GM19099 (cell line): Measurements from ENCODE around the gene STXBP5.

ENCODE experiments used
- POLR2A ChIP-seq: IDR thresholded peaks from 3 replicates; pipeline ENCODE4 v1.6.1; 2011; ENCODE audit warnings: low read depth; ENCODE audit not compliant: insufficient read length; ENCODE audit errors: extremely low read depth

STXBP5 gene

DNA sequence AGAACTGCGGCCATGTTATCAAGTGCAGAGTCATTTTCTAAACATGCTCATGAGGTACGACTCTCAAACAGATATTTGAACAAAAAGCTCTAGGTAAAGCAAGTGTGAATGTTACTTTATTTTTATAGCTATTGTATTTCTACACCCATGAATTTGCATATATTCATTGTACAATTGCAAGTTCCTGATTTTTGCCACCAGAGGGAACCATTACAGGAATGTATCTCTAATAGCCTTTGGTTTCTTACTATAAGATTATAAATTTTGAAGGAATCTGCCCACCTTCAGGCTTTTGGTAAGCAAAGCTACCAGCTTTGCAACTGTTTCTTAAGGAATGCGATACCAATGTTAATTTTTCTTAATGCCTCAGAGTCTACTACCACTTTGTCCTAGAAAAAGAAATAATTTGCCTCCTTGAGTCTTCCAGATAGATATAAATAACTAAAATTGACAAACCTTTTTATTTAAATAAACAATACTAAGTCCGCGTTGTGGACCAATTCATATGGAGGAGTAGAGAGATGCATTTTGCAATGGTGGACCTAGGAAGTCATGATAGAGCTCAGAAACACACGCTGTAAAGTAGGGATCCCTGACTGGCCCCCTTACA, 178.8 kb downstream of the STXBP5 start:
- TF ChIP-seq POLR2A = no peak

DNA sequence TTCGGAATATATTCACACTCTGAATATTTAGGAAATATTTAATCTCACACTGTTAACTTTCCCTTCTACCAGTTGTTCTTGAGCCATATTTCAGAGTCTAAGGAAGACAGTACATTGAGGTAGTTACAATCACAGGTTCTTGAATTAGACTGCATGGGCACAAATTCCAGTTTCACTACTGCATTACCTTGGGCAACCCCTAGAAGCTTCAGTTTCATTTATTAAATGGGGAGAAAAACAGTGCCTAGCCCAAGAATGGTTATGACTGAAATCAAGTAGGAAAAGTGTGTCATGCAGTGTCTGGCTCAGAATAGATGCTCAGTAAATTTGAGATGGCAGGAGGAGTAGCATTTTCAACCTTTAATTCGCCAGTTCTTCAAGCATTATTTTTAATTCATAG, 179.8 kb downstream of the STXBP5 start:
- no peak for TF ChIP-seq POLR2A

DNA sequence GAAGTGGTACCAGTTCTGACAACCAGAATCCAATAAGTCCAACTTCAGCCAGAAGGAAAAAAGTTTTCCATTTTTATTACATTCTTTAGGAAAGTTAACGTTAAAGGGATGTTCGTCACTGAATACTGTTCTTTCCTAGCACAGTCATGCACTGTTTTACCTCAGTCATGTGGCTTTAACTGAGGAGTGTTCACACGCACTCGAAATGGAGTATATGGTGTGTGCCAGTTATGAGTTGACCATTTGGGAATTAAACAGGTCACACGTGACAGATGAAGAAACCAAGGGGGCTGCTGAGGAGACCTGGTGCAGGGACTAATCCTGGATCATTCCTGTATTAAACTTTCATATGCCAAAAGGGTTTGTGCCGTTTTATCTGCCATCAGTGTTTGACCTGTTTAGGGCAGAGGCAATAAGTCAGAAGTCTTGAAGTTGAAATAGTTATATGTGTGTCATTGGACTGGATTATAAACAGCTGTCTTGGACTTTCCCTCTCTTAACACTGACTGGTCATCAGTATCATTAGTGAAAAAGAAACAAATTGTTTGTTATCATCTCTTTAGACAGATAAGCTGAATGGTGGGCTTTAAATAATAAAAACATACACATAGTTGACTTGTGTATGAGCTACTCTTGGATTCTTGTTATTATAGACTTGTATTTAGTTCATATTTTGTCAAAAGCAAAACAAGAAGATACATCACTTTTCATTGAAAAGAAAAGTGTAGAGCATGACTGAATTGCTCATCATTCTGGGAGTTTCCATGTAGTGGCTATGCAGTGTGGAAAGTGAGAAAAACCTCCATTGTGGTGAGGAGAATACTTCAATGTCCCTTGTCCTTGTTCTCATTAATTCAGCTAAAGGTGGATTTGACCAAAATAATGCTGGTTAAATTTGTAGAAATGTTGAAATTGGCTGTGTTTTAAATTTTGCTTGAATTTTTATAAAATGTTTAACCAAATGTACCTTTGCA, 180.8 kb downstream of the STXBP5 start:
- no peak for TF ChIP-seq POLR2A

DNA sequence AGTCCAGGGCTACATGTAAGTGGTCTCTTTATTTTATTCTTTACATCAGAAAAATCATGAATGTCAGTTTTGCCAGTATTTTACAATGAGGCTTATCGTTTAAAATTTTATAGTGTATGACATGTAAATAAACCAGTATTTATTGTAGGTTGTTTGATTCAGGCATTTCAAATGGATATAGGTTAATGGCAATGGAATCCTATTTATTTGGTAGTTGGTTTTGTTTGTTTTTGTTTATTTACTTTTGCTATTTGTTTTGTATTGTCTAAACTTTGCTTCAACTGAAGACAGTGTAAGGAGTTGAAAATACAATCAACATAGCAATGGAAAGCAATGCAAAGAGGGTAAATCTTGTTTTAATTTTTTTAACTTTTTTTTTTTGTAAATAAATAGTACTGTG, 185.2 kb downstream of the STXBP5 start:
- TF ChIP-seq POLR2A = no peak

DNA sequence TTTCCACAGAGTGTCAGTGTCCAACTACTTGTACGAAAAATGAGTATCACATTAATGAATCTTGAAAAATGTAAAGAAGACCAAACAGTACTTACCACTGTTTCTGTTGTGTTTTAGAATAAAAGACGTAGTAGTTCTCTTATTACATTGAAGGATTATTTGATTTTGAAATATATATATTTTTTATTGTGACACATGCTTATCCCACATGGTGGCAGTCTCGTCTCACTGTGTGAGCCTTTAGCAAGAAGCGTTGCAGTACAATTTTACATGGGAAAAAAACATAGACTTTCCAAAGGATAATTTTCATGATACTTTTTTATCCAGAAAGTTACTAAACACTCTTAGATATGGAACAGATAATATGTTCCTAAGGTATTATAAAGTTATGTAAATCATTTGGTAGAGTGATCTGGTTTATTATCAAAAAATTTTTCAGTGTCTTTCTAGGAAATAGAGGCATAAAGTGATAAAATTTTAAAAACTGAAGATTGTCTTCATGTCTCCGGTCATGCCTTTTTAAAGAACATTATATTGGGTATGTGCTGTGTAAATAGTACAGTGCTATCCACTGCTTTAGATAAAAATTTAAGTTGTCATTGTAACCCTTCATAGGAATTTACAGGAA, 186.8 kb downstream of the STXBP5 start:
- no peak for TF ChIP-seq POLR2A

DNA sequence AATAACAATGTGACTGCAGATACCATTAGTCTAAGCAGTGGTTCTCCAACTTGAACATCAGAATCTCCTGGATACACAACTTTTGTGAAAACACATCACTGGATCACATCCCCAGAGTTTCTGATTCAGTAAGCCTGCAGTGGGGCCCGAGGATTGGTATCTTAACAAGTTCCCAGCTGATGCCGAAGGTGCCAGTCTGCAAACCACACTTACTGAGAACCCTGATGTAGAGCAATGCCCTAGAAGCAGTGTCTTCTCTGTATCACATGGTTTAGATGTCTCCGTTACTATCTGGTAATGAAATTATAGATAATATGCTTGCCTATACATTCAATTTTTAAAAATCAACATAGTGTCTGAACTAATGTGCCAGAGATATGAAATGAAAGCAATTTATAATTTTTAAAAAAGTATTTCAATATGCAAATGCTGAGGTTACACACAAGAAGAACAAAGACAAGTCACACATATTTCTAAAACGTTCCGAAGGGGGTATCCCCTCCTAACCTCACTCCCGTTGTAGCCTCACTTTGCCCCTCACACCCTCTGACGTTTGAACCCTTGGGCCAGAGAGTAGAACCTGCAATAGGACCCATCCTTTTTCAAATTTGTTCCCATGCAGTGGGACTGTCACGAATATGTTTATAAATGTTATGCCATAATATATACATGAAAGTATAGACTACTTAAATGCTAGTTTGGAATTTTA, 188.9 kb downstream of the STXBP5 start:
- TF ChIP-seq POLR2A = no peak

DNA sequence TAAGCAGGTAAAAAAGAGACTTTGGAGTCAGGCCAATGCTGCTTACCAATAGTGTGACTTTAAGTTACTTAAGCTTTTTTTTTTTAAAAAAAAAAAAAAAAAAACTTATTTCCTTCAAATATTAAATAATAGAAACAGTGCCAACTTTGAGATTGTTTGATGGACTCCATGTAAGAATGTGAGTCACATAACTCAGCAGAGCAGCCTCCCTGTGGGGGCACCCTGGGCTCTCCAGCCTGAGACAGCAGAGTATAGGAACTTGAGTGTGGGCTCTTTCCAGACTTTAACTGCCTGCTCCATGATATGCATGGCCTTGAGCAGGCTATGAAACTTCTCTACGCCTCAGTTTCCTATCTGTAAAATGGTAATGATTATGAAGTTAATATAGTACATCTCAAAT, 190.9 kb downstream of the STXBP5 start:
- no peak for TF ChIP-seq POLR2A

DNA sequence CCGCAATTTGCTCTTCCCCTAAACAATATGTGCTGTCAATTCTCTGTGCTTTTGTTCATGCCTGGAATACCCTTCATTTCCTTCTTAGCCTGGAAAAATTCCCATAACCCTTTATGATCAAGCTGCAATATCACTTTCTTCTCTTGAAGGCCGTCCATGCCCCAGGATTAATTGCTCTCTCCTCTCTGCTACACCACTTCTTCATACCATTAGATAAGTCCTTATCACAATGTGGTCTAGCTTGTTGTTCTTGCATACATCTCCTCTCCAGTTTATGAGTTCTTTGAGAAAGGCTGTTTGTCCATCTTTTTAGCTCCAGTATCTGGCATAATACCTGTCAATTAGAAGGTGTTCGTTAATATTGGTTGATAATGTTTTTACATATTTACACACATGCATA, 193.1 kb downstream of the STXBP5 start:
- TF ChIP-seq POLR2A = no peak

DNA sequence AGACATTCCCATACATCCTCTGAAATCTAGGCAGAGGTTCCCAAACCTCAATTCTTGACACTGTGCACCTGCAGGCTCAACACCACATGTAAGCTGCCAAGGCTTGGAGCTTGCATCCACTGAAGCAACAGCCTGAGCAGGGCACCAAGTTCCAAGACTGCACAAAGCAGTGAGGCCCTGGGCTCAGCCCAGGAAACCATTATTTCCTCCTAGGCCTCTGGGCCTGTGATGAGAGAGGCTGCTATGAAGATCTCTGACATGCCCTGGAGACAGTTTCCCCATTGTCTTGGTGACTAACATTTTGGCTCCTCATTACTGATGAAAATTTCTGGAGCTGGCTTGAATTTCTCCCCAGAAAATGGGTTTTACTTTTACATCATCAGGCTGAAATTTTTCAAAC, 196.8 kb downstream of the STXBP5 start:
- TF ChIP-seq POLR2A = no peak

DNA sequence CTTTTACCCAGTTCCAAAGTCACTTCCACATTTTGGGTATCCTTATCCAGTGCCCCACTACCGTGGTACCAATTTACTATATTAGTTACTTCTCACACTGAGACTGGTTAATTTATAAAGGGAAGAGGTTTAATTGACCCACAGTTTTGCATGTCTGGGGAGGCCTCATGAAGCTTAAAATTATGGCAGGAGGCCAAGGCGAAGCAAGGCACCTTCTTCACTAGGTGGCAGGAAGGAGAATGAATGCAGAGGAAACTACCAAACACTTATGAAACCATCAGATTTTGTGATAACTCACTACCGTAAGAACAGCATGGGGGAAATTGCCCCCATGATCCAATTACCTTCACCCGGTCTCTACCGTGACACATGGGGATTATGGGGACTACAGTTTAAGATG, 197.6 kb downstream of the STXBP5 start:
- no peak for TF ChIP-seq POLR2A

DNA sequence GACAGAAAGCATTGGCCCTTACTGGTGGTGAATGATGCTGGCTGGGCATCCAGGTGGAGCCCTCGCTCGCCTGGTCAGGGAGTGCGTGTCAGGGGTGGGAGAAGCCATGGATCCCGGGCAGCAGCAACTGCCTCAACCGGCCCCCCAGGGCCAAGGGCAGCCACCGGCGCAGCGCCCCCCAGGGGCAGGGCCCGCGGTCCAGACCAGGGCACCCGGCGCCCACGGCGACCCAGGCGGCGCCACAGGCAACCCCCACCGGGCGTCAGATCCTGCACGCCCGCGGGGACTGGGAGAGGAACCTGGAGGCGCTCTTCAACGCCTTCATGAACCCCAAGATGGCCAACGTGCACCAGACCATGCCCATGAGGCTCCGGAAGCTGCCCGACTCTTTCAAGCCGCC, 202.6 kb downstream of the STXBP5 start:
- no peak for TF ChIP-seq POLR2A

DNA sequence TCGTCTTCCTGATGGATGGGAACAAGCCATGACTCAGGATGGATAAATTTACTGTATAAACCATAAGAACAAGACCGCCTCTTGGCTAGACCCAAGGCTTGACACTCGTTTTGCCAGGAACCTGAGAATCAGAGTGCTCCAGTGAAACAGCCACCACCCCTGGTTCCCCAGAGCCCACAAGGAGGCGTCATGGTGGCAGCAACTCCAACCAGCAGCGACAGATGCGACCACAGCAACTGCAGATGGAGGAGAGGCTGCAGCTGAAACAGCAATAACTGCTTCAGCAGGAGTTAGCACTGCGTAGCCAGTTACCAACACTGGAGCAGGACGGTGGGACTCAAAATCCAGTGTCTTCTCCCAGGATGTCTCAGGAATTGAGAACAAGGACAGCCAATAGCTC, 203.4 kb downstream of the STXBP5 start:
- TF ChIP-seq POLR2A = no peak

DNA sequence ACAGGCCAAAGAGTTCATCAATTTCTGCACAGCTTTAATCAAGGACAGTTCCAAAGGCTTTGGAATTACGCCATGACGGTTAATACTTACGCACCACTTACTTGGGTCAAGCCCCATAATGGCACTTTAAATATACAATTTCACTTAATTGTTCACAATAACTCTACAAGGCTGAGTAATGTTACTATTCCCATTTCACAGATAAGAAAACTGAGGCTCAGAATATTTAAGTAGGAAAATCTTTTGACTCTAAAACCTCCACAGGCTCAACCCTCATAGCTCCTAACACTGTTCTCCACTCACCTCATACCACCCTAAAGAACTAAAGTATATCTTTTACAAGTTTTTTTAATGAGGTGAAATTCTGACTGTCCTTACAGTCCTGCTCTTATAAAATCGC, 212.4 kb downstream of the STXBP5 start:
- no peak for TF ChIP-seq POLR2A

DNA sequence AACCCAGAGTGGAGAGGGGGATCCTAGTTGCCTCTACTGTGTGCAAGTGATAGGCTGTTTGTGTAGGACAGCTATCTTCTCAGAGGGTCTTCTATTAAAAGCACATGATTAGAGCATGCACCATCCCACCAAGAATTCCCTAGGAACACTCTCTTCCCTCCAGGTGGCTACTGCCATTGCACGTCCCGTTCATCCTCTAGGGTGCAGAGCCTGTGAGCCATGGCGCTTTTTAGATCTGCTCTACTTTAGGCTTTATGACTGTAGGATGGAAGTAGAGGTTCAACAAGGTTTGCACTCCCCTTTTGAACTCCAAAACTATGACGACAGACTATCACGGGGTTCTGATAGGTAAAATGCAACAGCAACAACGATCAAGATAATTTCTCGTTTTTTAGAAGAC, 213.7 kb downstream of the STXBP5 start:
- TF ChIP-seq POLR2A = no peak

DNA sequence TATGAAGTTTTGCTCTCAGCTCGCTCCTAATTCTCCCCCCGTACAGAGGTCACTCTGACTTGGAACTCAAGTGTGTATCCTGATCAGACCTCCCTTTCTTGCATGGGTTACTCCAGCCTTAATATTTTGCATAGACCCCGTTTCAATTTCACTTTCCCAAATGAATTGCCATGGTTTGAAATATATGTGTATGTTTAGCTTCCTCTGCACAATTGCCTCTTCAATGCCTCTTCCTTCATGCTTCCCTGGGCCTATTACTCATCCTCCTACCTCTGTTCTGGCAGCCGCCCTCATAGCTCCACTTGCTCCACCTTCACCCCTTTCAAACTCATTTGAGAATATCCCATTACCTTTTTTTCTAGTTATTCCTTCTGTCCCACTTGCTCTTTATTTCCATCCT, 214.3 kb downstream of the STXBP5 start:
- no peak for TF ChIP-seq POLR2A

DNA sequence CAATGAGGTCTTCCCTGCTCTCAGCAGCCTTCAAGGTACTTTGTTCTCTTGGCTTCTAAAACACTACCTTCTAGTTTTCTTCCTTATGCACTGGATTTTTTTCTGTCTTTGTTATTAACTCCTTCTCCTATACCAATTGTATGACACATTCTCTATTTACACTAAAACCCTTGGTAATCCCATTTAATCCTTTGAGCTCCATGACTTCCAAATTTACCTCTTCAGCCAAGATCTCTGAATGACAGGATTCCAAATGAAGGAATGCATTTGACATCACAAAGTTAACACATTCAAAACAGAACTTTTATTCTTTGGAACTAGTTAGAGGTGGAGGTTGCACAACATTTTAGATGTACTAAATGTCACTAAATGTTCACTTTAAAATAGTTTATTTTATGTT, 217.7 kb downstream of the STXBP5 start:
- TF ChIP-seq POLR2A = no peak

DNA sequence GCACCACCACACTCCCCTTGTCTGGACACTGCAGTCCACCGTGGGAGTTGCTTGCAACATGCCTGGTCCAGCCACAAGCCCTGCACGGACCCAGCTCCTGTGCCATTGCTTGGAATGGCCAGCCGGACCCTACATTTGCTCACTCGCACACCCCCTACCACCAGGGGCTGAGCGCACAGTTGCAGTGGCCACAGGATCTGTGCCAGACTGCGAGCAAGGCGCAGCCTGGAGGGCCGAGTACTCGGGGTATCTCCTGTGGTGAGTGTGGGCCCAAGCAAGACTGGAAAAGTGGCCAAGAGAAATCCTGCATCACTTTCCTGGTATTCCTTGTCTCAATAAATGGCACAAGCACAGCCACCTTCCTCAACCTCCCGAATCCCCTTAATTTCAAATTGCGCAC, 218.9 kb downstream of the STXBP5 start:
- TF ChIP-seq POLR2A = no peak
